Caco-2 (cell line): ENCODE results near the gene BCL2L12. TPM values are rescaled to one million over a fixed set of nuclear protein-coding genes. Genes with fewer than 3 reads are reported as not detected.
A peak's percentile ranks its signal among the peaks of the same experiment; 100 is the strongest.

Experiments
- BruUV-seq: library from RNA; stranded (reverse); fragments of 400-500 nt; replicated peaks from 2 replicates; lab custom pipeline; 2021; lab: Mats Ljungman, UMichigan
- CTCF ChIA-PET: fragments of 300-600 bp; sonication (Branson Sonifier 250); formaldehyde crosslinking; loops from one replicate; lab custom pipeline; 2022; ENCODE audit warnings: antibody characterized with exemption; lab: Charles Lee
- POLR2A ChIA-PET: fragments of 300-600 bp; sonication (Branson Sonifier 250); formaldehyde crosslinking; loops from one replicate; lab custom pipeline; 2022; ENCODE audit warnings: antibody characterized with exemption; lab: Charles Lee
- DNase-seq, 2 experiments: peaks; one replicate each; pipeline versions ENCODE4 v3.0.0 to v3.0.0-alpha.2; 2020 to 2022
- H3K27me3 ChIP-seq: replicated peaks from 2 replicates; pipeline ENCODE4 v1.6.0; 2011; ENCODE audit warnings: low read length; ENCODE audit not compliant: control insufficient read depth, insufficient read depth
- H3K36me3 ChIP-seq: 2 replicates; pipeline ENCODE4 v1.5.1; 2011; ENCODE audit warnings: low read length; ENCODE audit not compliant: control insufficient read depth, insufficient read depth
- H3K4me1 ChIP-seq: fragments of 250-450 bp; sonication (Bioruptor Pico); 2 replicates; pipeline ENCODE4 v1.5.1; 2020; ENCODE audit warnings: mild to moderate bottlenecking
- H3K4me3 ChIP-seq: 2 replicates; pipeline ENCODE4 v1.5.1; 2011; ENCODE audit warnings: low read depth, mild to moderate bottlenecking, control low read depth, low read length
- H3K9me3 ChIP-seq: fragments of 250-450 bp; sonication (Bioruptor Pico); 2 replicates; pipeline ENCODE4 v1.5.1; 2020; ENCODE audit warnings: mild to moderate bottlenecking, moderate library complexity
- H3K27ac Mint-ChIP-seq: one replicate; pipeline ENCODE4 v1.8.0; 2022; ENCODE audit warnings: mixed read lengths; ENCODE audit not compliant: unreplicated experiment
- H3K27me3 Mint-ChIP-seq: one replicate; pipeline ENCODE4 v1.8.0; 2022; ENCODE audit warnings: mixed read lengths; ENCODE audit not compliant: insufficient read depth, unreplicated experiment
- H3K36me3 Mint-ChIP-seq: one replicate; pipeline ENCODE4 v1.8.0; 2022; ENCODE audit warnings: mild to moderate bottlenecking, mixed read lengths; ENCODE audit not compliant: insufficient read depth, unreplicated experiment
- H3K4me1 Mint-ChIP-seq: one replicate; pipeline ENCODE4 v1.8.0; 2022; ENCODE audit warnings: low read depth, mixed read lengths; ENCODE audit not compliant: unreplicated experiment
- H3K4me3 Mint-ChIP-seq: one replicate; pipeline ENCODE4 v1.8.0; 2022; ENCODE audit warnings: mild to moderate bottlenecking, moderate library complexity, mixed read lengths; ENCODE audit not compliant: unreplicated experiment
- H3K9me3 Mint-ChIP-seq: one replicate; pipeline ENCODE4 v1.8.0; 2022; ENCODE audit warnings: mixed read lengths; ENCODE audit not compliant: unreplicated experiment
- CTCF ChIP-seq, 2 experiments: fragments of 200-600 bp in 1 of 2; IDR thresholded peaks; 1 replicate in 1 of 2; 2 replicates in 1 of 2; pipeline versions ENCODE4 v1.5.1 to v1.8.0; 2011 to 2022; ENCODE audit warnings: antibody characterized with exemption in 1 of 2, control low read depth in 1 of 2, inconsistent platforms in 1 of 2, low read depth in 1 of 2, low read length in 1 of 2, mild to moderate bottlenecking in 1 of 2, moderate library complexity in 1 of 2; ENCODE audit not compliant: insufficient read depth in 1 of 2, severe bottlenecking in 1 of 2, unreplicated experiment in 1 of 2
- intact Hi-C: fragments of 100-400 bp; cut with micrococcal nuclease; formaldehyde crosslinking; loops from one replicate; pipeline ENCODE4 v1.10.0; 2022; ENCODE audit not compliant: unreplicated experiment
- total RNA-seq: library from RNA; stranded (reverse); gene quantifications from 2 replicates; pipeline ENCODE4 v1.2.3, GENCODE V29; 2022

Gene BCL2L12
- total RNA-seq, 1 experiment from 2014 or later, result 111 TPM

- H3K36me3 Mint-ChIP-seq, result peaks cover 72% of the 10 kb centered on the region
- no peak for TF ChIP-seq CTCF (IDR thresholded peaks at IDR 0.05; ENCODE audit: insufficient read depth in 1 of 2, low read depth in 1 of 2, low read length in 1 of 2, severe bottlenecking in 1 of 2, unreplicated experiment in 1 of 2)
- no TSS peak for BruUV-seq
- DNase-seq, result peak; percentile 99 to 100
- intact Hi-C loops, result loop anchor here (1.0 to 2.0 kb wide), 2 partner anchors 125 to 146 kb away; partner anchors contain the start of genes AP2A1 and RPS11
- Histone ChIP-seq H3K27me3 (no peaks in the 10 kb centered on the region), H3K4me3 (peak within 1 kb of the TSS; percentile 98), H3K36me3 (peaks cover 3% of the 10 kb centered on the region), H3K4me1 (peaks cover 7% of the 10 kb centered on the region), H3K9me3 (no peaks in the 10 kb centered on the region)
- H3K4me1 Mint-ChIP-seq, result peaks cover 43% of the 10 kb centered on the region
- peak within 1 kb of the TSS; percentile 91 for H3K4me3 Mint-ChIP-seq
- no peaks in the 10 kb centered on the region for H3K27me3 Mint-ChIP-seq
- no peaks in the 10 kb centered on the region for H3K9me3 Mint-ChIP-seq
- H3K27ac Mint-ChIP-seq, result peak within 1 kb of the TSS; percentile 100
- ChIA-PET POLR2A (interaction anchor here (0.6 to 1.5 kb wide), 15 partner anchors 10 to 236 kb away, joined by 3 to 18 read pairs (median 5); partner anchors contain the start of genes AKT1S1, ALDH16A1, NOSIP and PRMT1), CTCF (interaction anchor here (0.6 to 1.4 kb wide), 4 partner anchors 34 to 147 kb away, joined by 3 to 7 read pairs (median 6); no protein-coding TSS in a partner anchor)
Measured at GRCh38 chr19:49641688-49642491, 23.8 kb upstream of the BCL2L12 start, which contains the start of gene SCAF1. Gene SCAF1 (plus strand): TSS chr19:49642209. CDS start chr19:49645027, 2,818 bp downstream.

- Mint-ChIP-seq H3K36me3 (peaks cover 76% of the 10 kb centered on the region), H3K9me3 (no peaks in the 10 kb centered on the region), H3K4me1 (peaks cover 40% of the 10 kb centered on the region), H3K27me3 (no peaks in the 10 kb centered on the region), H3K4me3 (peak overlapping the region; percentile 91), H3K27ac (peak overlapping the region; percentile 100)
- ChIA-PET POLR2A (interaction anchor here (0.6 to 1.5 kb wide), 9 partner anchors 10 to 207 kb away, joined by 3 to 18 read pairs (median 6); partner anchors contain the start of genes PRMT1 and RPS11), CTCF (interaction anchor here (1.0 to 1.4 kb wide), 3 partner anchors 33 to 72 kb away, joined by 4 to 7 read pairs (median 7); no protein-coding TSS in a partner anchor)
- H3K9me3 ChIP-seq, result no peaks in the 10 kb centered on the region
- TF ChIP-seq CTCF (IDR thresholded peaks at IDR 0.05; ENCODE audit: insufficient read depth in 1 of 2, low read depth in 1 of 2, low read length in 1 of 2, severe bottlenecking in 1 of 2, unreplicated experiment in 1 of 2), result no peak
- intact Hi-C loops, result loop anchor here (1.0 kb wide), 1 partner anchor 146 kb away; the partner anchor contains the start of gene RPS11
- DNase-seq, result peak in 1 of 2 experiments; percentile 29
- no TSS peak for BruUV-seq
- peak overlapping the region; percentile 98 for H3K4me3 ChIP-seq
- H3K36me3 ChIP-seq, result peaks cover 3% of the 10 kb centered on the region
- H3K4me1 ChIP-seq, result peaks cover 7% of the 10 kb centered on the region
- H3K27me3 ChIP-seq, result no peaks in the 10 kb centered on the region
Measured at GRCh38 chr19:49642492-49643035, 23.2 kb upstream of the BCL2L12 start.

- POLR2A ChIA-PET, result interaction anchor here (0.5 to 0.6 kb wide), 2 partner anchors 53 to 149 kb away, joined by 4 to 7 read pairs; no protein-coding TSS in a partner anchor
- CTCF ChIA-PET, result no interaction called here
- no peaks in the 10 kb centered on the region for H3K27me3 Mint-ChIP-seq
- no peak for TF ChIP-seq CTCF (IDR thresholded peaks at IDR 0.05; ENCODE audit: insufficient read depth in 1 of 2, low read depth in 1 of 2, low read length in 1 of 2, severe bottlenecking in 1 of 2, unreplicated experiment in 1 of 2)
- H3K27ac Mint-ChIP-seq, result peak overlapping the region; percentile 20
- peak overlapping the region; percentile 91 for H3K4me3 Mint-ChIP-seq
- peaks cover 31% of the 10 kb centered on the region for H3K4me1 Mint-ChIP-seq
- H3K4me1 ChIP-seq, result peaks cover 7% of the 10 kb centered on the region
- no peaks in the 10 kb centered on the region for H3K27me3 ChIP-seq
- H3K36me3 Mint-ChIP-seq, result peaks cover 76% of the 10 kb centered on the region
- intact Hi-C loops, result no loop called here
- no peaks in the 10 kb centered on the region for H3K9me3 Mint-ChIP-seq
- H3K9me3 ChIP-seq, result no peaks in the 10 kb centered on the region
- no TSS peak for BruUV-seq
- DNase-seq, result no peak
- H3K36me3 ChIP-seq, result peaks cover 3% of the 10 kb centered on the region
- H3K4me3 ChIP-seq, result peak overlapping the region; percentile 98; the same call in 1 of the 2 replicates
Measured at GRCh38 chr19:49643466-49643865, 22.3 kb upstream of the BCL2L12 start.
